ENCODE measurements around the gene UBTD2. TPM values are rescaled to one million over a fixed set of nuclear protein-coding genes. Genes with fewer than 3 reads are reported as not detected.

The UBTD2 gene
- polyA plus RNA-seq, 3 donors = 2.3 to 3.2 (median 2.6) TPM

DNA sequence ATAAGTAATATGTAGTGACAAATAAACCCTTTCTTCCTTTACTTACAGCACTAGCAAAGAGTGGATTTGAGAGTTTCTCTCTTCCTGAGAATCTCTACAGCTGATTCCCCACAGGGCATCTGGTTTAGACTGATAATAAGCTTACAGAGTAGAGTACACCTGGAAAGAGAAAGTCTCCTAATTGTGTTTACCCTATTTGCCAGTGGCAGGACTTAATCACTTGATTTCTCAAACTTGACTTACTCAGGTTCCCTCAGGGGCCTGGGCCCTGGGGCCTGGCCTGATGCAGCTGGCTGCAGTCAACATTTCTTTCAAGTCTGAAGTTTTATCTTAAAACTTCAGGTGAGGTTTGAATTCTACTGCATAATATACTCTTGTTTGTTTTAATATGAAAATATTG lies 38.0 kb upstream of the UBTD2 start:
- Mint-ChIP-seq H3K27ac (no peak overlapping the region), H3K36me3 (no peaks in the 10 kb centered on the region), H3K27me3 (ENCODE audit: low read depth in 3 of 3) (peaks cover 1 to 5% (median 3%) of the 10 kb centered on the region in 3 donors), H3K9me3 (peaks cover 0 to 5% (median 0%) of the 10 kb centered on the region in 7 donors), H3K4me1 (peaks cover 2% of the 10 kb centered on the region), H3K4me3 (no peak overlapping the region)
- H3K9ac ChIP-seq (ENCODE audit: insufficient read depth, low read length, poor library complexity, severe bottlenecking) = no peak overlapping the region
- no peaks in the 10 kb centered on the region for H3K4me1 ChIP-seq (ENCODE audit: control insufficient read depth in 1 of 2, insufficient read depth in 2 of 2, low read length in 2 of 2)
- H3K9me3 ChIP-seq (replicated peaks in 1 of 2; ENCODE audit: control insufficient read depth in 1 of 2, insufficient read depth in 1 of 2, low read length in 2 of 2) = no peaks in the 10 kb centered on the region
- DNase-seq = no peak
- no peaks in the 10 kb centered on the region for H3K27me3 ChIP-seq (ENCODE audit: control insufficient read depth in 2 of 2, insufficient read depth in 2 of 2, low read length in 2 of 2)
- intact Hi-C loops (cut with micrococcal nuclease) = no loop called here
- no peak overlapping the region for H3K4me2 ChIP-seq (replicated peaks; ENCODE audit: extremely low read depth, low read length, poor library complexity, severe bottlenecking)
- no peak overlapping the region for H3K27ac ChIP-seq (ENCODE audit: low read depth in 1 of 2, low read length in 2 of 2)
- no peak overlapping the region for H2AFZ ChIP-seq (ENCODE audit: insufficient read depth, low read depth, low read length, poor library complexity, severe bottlenecking)
- no peaks in the 10 kb centered on the region for H3K36me3 ChIP-seq (replicated peaks in 1 of 2; ENCODE audit: control insufficient read depth in 1 of 2, insufficient read depth in 2 of 2, low read length in 2 of 2)
- H3K4me3 ChIP-seq (replicated peaks in 1 of 3; ENCODE audit: low read depth in 2 of 3, low read length in 3 of 3) = no peak overlapping the region
- TF ChIP-seq, protein P1, sequence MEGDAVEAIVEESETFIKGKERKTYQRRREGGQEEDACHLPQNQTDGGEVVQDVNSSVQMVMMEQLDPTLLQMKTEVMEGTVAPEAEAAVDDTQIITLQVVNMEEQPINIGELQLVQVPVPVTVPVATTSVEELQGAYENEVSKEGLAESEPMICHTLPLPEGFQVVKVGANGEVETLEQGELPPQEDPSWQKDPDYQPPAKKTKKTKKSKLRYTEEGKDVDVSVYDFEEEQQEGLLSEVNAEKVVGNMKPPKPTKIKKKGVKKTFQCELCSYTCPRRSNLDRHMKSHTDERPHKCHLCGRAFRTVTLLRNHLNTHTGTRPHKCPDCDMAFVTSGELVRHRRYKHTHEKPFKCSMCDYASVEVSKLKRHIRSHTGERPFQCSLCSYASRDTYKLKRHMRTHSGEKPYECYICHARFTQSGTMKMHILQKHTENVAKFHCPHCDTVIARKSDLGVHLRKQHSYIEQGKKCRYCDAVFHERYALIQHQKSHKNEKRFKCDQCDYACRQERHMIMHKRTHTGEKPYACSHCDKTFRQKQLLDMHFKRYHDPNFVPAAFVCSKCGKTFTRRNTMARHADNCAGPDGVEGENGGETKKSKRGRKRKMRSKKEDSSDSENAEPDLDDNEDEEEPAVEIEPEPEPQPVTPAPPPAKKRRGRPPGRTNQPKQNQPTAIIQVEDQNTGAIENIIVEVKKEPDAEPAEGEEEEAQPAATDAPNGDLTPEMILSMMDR (IDR thresholded peaks at IDR 0.05) = no peak
- no peaks in the 10 kb centered on the region for H3K79me2 ChIP-seq (ENCODE audit: insufficient read depth, low read length)
- H4K20me1 ChIP-seq (ENCODE audit: insufficient read depth, low read length) = no peaks in the 10 kb centered on the region

DNA sequence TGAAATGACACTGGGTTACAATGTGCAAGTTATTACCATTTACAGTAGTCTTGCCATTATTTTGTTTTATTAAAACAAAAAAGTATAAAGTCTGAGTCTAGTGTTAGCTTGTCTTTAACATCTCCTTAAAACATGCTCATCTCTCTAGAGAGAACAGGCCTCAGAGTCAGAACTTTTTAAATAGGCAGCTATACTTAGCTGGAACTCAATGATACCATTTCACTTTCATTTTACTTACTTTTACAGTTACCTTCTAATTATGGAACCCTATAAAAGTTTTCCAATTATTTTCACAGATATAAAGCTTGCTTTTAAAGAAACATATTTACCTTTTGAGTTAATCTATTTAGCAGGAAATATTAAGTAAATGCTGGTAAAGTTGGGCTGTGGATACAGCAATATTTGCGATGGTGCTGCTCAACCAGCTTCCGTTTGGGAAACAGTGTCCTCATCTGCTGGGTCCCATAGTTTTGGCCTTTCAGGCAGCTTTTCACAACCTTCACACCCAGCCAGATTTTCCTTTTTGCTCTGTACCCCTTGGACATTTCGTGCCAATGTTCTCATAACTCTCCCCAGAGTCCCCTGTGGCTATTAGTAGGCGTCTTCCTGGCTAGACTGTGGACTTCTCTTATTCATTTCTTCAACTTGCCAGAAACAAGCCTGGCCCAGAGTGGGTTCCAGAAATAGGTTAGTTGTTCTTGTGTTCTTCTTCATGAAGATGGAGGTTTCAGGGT lies 36.3 kb upstream of the UBTD2 start:
- peaks cover 2% of the 10 kb centered on the region for H3K4me1 Mint-ChIP-seq
- no peak overlapping the region for H2AFZ ChIP-seq (ENCODE audit: insufficient read depth, low read depth, low read length, poor library complexity, severe bottlenecking)
- no peak overlapping the region for H3K4me3 ChIP-seq (replicated peaks in 1 of 3; ENCODE audit: low read depth in 2 of 3, low read length in 3 of 3)
- TF ChIP-seq, protein P1 (IDR thresholded peaks at IDR 0.05) = no peak
- H3K27ac Mint-ChIP-seq = no peak overlapping the region
- H3K79me2 ChIP-seq (ENCODE audit: insufficient read depth, low read length) = no peaks in the 10 kb centered on the region
- H3K36me3 ChIP-seq (replicated peaks in 1 of 2; ENCODE audit: control insufficient read depth in 1 of 2, insufficient read depth in 2 of 2, low read length in 2 of 2) = no peaks in the 10 kb centered on the region
- H3K4me2 ChIP-seq (replicated peaks; ENCODE audit: extremely low read depth, low read length, poor library complexity, severe bottlenecking) = no peak overlapping the region
- no peaks in the 10 kb centered on the region for H4K20me1 ChIP-seq (ENCODE audit: insufficient read depth, low read length)
- H3K9me3 ChIP-seq (replicated peaks in 1 of 2; ENCODE audit: control insufficient read depth in 1 of 2, insufficient read depth in 1 of 2, low read length in 2 of 2) = no peaks in the 10 kb centered on the region
- H3K4me3 Mint-ChIP-seq = no peak overlapping the region
- no peak for DNase-seq
- no peaks in the 10 kb centered on the region for H3K27me3 ChIP-seq (ENCODE audit: control insufficient read depth in 2 of 2, insufficient read depth in 2 of 2, low read length in 2 of 2)
- peaks cover 0 to 5% (median 0%) of the 10 kb centered on the region in 7 donors for H3K9me3 Mint-ChIP-seq
- 90% methylated on average over 4 of the region's 4 CpGs for WGBS (ENCODE audit: insufficient coverage)
- intact Hi-C loops (cut with micrococcal nuclease) = no loop called here
- H3K27ac ChIP-seq (ENCODE audit: low read depth in 1 of 2, low read length in 2 of 2) = no peak overlapping the region
- H3K9ac ChIP-seq (ENCODE audit: insufficient read depth, low read length, poor library complexity, severe bottlenecking) = no peak overlapping the region
- peaks cover 1 to 5% (median 3%) of the 10 kb centered on the region in 3 donors for H3K27me3 Mint-ChIP-seq (ENCODE audit: low read depth in 3 of 3)
- H3K4me1 ChIP-seq (ENCODE audit: control insufficient read depth in 1 of 2, insufficient read depth in 2 of 2, low read length in 2 of 2) = no peaks in the 10 kb centered on the region
- no peaks in the 10 kb centered on the region for H3K36me3 Mint-ChIP-seq

All from CD14-positive monocyte (primary cell).